GM21447 (cell line): ENCODE measurements around the gene PCAT6.
A peak's percentile ranks its signal among the peaks of the same experiment; 100 is the strongest.
"Not testable (repeated sequence)": the region's sequence is repeated elsewhere in the genome, so short reads cannot be mapped to it uniquely, and the experiment has no call there.

Experiments
- ATAC-seq: cut with Tn5 transposase; IDR thresholded peaks from one replicate; pipeline ENCODE4 v1.9.1; 2021; ENCODE audit not compliant: unreplicated experiment

PCAT6 gene

DNA sequence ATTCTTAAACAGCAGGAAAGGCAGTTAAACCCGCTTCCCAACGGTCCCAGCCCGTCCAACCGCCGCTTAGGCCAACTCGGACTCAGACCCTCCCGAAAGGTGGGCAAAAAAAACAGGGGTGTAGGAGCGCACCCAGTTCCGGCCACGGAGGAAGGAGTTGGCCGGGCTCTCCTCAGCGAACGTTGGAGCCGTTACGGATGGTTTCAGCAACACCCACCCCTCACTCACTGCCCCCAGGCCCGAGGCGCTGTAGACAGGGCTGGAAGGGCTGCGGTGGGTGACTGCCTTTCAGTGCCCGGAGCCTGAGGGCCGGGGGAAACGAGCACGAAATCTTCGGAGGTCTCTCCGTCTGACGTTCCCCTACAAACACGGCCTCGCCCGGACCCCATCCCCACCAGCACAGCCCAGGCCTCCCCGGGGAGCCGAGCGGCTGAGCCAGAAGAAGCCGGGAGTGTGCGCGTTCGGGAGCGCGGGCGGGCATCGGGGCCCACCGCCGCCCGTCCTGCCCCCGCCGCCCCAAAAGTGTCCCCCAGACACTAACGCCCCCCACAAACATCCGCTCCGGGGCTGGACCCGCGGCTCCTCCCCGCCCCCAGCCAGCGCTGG lies 3.8 kb upstream of the PCAT6 start:
- no peak for ATAC-seq

DNA sequence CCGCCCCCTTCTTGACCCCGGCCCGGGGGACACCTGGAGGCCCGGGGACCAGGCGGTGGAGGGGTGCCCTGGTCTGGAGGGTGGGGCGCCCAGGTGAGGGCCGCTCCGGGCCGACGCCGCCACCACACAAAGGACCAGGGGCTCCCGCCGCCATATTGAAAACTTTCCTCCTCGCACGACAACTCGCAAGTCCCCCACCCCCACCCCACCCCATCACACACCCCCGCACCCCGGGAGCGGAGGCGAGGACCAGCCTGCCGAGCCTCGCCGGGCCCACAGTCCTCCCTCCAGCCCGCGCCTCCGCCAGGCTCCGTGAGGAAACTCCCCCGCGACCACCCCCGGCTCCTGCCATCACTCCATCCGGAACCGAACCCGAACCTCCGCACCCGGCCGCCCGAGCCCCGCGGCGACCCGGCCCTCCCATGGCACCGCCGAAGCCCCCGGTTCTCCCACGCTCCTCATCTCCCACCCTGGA lies 3.3 kb upstream of the PCAT6 start:
- ATAC-seq: no peak

DNA sequence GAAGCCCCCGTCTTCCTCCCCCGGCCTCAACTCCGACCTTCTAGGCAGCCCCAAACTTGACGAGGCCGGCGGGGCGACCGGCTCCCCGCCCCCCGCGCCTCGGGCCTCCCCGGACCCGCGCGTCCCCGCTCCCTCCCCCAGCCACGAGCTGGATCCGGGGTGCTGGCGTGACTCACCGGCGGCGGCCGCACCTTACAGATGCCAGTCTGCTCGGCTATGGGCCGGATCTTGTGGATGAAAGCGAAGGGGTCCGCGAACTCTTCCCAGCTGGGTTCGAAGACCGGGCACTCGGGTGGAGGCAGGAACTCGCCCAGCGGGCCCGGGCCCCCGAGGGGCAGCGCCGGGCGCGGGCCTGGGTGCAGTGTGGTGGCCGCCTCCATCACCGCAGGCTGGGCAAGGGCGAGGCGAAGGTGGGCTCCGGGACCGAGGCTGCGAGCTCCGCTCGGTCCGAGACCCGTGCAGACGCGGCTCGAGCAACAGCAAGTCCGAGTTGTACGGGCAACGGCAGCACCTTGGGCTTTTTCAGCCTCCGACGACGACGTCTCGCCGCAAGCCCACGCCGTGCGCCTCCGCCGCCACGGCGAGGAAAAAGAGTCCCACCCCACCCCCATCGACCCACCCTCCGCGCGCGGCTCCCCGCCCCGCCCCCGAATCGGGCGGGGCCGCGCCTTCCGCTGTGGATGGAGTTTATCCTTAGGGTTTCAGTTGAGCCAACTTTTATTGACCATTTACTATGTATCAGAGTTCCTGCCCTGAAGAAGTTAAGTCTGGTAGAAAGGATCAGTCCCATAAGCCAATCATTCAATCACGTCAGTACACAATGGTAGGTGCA lies 2.6 kb upstream of the PCAT6 start, which contains the start of gene KDM5B:
Gene KDM5B, minus strand, starts transcription at position 496 of the 832 bp plus-strand sequence. Its CDS starts 116 bp downstream, at position 380.
- no peak for ATAC-seq

DNA sequence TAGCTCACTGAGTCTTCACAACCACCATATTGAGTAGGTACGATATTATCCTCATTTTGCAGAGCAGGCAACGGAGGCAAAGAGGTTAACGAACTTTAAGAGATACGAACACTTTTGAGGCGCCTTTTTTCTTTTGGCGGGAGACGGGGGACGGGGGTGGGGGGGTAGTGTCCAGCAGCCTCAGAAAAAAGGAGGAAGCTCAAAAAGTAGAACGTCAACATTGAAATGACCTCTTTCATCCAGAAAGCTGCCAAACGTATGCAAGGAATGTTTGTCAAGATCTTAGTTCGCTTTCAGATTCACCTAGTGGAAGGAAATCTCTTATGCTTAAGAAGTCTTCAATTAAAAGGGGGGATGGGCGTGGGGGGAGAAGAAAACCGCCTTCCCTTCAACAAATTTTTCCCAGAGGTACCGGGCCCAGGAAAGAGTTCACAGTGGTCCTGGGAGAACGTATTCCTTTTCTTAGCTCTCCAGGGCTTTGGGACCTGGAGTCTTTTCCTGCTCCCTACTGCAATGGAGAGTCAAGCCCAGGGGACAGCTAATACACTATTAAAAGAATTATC lies 1.1 kb upstream of the PCAT6 start:
- no peak for ATAC-seq

DNA sequence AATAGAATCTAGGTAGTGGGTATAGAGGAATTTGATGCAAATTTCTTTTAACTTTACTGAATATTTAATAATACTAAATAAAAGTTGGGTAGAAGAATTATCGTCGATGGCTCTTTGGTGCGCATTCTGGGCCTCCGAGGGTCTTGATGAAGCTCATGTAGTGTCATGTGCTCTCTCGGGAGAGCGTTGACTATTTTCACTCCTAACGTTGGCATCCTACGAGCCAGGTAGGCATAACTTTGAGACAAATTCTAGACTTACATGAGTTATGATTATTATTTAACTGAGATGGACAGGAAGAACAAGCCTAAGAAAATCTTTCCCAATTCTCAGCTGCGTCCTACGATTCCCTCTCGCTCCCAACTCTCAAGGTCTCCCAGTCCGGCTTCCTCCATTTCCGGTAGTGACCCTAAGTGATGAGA lies 550 bp upstream of the PCAT6 start:
- ATAC-seq: no peak

DNA sequence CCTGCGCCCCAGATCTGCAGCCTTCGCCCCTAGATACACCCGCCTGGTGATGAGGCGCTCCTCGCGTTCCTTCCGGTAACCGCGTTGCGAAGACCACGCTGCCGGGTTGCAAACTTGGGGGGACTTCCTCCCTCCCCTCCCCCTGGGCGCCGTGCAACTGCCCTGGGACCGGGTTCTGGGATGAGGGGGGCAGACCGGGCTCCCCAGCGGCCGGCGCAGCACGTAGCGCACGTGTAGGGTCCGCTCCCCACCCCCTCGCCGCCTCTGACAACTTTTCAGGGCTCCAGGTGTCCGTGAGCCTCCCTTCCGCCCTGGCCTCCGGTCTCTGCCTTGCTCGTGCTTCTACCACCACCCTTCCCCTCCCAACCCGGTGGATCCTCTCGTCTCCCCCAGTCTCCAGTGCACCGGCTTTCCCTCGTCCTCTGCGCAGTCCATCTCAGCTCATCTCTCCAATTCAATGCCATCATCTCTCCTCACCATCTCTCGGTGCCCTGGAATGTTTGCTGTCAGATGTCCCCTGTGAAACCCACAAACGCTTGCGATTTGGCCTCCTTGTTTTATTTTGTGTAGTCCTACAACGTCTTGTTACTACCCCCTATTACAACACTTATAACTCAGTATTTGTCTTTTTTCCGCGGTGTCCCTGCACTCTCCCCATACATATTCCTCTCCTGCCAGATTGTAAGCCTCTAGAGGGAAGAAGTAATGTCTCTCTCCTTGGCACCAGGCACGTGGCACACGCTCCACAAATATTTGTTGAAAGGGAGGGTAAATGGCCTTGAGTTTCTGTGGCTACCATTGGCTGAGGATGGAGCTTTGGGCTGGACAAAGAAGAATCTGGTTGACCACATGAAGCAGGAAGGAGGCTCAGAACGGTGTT lies 782 bp downstream of the PCAT6 start:
- ATAC-seq: peak; percentile 28

DNA sequence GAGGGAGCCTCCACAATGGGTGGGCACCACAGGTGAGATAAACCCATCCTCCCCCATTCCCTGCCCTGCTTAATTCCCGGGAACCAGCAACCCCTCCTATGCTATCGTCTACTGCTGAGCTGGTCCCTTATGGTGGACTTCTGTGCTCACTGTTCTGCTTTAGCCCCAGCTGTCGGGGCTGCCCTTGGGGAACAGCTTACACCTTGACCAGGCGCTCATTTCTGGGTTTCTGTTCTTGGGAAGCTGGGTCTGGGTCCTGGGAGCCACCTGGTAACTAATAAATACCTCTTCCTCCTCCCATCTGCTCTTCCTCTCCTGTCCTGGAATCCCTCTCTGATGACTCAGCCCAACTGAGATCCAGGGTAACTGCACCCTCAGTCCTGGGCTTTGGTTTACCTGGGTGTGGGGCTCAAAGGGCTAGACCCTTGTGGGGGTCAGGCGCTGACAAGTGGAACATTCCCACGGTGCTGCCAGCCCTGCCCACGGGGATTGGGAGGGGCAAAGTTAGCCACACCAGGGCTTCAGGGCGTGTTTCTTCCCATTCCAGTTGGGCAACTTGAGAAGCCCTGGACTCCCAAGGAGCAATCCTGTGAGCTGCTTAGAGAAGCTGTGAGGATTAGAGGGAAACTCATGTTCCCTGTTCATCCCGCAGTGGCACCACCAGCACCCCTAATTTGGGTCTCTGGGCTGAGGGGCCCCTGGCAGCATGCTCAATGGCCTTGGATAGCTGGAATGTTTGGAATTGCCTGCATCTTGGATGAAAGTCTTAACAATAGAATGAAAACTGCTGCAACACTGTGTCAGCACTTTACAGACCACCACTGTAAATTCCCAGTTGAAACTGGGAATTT lies 1.6 kb downstream of the PCAT6 start:
- no peak for ATAC-seq

DNA sequence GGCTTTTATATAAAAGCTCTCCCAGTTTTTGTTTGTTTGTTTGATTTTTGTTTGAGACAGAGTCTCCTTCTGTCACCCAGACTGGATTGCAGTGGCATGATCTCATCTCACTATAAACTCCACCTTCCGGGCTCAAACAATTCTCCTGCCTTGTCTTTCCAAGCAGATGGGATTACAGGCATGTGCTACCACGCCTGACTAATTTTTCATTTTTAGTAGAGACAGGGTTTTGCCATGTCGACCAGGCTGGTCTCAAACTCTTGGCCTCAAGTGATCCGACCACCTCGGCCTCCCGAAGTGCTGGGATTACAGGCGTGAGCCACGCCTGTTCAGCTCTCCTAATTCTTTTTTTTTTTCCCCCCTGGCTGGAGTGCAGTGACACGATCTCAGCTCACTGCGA lies 4.4 kb downstream of the PCAT6 start:
- ATAC-seq: no peak

DNA sequence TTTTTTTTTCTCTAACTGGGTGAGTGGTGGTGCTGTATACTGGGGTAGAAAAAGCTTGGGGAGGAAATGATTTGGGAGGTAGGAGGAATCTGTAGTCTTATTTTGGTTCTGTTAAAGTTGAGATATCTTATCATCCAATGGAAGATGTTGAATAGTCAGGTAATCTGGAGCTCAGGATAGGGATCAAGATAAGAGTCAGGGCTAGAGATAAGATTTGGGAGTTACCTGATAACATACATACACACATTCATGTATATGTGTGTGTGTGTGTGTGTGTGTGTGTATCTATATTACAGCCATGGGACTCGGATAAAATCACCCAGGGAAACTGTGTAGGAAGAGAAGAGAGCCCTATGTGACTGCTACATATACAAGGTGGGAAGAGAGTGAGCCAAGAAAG lies 8.1 kb downstream of the PCAT6 start:
- ATAC-seq: no peak

DNA sequence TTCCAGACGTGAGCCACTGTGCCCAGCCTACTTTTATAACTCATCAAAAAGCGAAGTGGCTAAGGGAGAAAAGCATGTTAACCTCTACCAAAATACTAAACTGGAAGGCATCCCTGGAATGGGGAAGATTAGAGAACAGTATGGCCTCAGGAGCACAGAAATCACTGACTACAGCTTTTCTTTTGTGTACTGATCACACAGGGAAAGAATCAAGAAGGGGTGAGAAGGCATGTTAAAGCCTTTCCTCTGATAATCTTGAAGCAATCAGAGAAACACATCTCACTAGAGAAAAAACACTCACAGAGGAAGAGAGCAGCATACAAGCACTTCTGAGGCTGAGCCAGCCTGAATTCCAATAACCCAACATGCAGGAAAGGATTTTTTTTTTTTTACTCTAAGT lies 10.7 kb downstream of the PCAT6 start:
- ATAC-seq: no peak

DNA sequence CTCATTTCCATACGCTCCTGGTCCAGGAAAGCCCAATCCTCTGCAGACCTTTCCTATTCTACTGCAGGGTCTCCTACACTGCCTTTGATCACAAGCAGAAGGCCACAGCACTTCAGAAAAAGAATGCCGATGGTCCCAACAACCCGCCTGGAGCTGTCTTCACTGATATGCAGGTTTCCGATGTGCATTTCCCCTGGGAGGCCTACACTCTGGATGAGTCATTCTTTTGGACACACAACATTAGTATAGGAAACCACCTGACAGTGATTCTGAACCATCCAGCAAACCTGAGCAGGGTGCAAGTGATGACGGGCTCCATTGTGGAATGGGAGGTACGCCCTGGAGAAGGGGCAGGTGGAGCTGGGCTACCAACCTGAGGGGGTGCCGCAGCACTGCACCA lies 15.0 kb downstream of the PCAT6 start:
- no peak for ATAC-seq

DNA sequence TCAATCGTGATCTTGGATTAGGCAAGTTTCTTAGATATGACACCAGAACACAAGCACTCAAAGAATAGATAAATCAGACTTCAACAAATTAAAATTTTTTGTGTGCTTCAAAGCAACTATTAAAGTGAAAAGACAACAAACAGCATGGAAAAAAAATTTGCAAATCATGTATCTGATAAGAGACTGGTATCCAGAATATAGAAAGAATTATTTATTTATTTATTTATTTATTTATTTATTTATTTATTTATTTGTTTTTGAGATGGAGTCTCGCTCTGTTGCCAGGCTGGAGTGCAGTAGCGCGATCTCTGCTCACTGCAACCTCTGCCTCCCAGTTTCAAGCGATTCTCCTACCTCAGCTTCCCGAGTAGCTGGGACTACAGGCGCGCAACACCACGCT lies 18.5 kb downstream of the PCAT6 start:
- ATAC-seq: not testable (repeated sequence)

DNA sequence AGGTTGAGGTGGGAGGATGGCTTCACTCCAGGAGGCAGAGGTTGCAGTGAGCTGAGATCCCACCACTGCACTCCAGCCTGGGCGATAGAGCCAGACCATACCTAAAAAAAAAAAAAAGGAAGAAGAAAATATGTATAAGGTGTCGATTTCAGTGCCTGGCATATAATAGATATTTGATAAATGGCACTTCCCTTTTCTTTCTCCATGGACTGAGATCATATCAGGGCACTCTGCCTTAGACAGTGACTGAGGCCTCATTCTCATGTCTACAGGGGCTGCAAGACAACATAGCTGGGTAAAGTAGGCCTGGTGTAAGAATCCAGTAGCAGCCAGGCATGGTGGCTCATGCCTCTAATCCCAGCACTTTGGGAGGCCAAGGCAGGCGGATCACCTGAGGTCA lies 21.2 kb downstream of the PCAT6 start:
- ATAC-seq: no peak

DNA sequence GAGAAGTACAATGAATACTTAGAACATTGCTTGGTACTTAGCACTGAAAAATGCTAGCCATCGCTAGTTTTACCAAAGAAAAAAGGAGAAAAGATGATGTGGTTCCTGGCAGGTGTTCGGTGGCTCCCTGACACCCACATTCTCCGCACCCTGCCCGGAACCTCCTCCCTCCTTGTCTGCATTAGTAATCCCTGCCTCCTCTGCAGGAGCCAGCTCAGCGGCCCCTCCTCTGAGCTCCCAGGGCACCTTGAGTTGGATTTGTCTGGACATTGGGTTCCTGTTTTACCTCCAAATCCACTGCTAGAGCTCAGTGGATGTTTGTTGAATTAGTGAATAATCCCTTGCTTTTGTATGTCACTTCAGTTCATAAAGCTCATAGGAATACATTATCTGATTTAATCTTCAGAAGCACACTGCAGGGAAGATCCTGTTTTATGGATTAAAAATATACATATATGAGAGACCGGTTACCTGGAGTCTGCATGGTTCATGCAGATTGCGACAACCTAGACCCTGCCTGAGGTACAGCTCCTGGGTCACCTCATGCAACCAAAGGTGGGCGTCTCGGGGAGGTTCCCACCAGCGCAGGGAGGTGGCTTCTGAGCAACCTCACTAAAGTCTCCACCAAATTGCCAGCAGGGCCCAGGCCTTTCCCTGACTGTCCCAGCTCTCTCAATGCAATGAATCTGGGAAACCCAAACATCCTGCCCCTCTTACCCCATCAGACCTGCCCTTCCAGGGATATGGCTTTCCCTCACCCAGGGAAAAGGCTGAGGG lies 24.2 kb downstream of the PCAT6 start:
- ATAC-seq: no peak

DNA sequence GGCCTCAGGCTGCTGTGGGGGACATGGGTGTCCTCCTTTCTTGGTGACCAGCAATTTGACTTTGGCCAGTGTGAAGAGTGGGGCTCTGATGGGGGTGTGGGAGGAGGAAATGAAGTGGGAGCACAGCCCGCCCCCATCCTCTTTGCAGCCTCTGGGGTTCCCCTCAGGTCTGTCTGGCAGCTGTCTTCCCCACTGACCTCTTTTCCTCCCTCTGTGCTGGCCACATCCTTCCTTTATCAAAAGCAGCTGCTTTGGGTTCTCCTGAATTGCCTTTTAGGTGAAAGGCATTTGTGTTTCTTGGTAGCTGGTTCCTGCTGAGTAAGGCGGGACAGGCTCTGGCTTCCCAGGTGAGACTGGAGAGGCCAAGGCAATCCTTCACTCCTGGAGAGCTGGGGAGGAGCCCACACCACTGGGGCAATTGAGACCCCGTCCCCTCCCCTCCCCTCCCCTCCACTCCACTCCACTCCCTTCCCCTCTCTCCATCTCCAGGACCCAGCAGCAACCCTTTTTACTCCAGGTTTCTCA lies 24.9 kb downstream of the PCAT6 start:
- ATAC-seq: no peak

DNA sequence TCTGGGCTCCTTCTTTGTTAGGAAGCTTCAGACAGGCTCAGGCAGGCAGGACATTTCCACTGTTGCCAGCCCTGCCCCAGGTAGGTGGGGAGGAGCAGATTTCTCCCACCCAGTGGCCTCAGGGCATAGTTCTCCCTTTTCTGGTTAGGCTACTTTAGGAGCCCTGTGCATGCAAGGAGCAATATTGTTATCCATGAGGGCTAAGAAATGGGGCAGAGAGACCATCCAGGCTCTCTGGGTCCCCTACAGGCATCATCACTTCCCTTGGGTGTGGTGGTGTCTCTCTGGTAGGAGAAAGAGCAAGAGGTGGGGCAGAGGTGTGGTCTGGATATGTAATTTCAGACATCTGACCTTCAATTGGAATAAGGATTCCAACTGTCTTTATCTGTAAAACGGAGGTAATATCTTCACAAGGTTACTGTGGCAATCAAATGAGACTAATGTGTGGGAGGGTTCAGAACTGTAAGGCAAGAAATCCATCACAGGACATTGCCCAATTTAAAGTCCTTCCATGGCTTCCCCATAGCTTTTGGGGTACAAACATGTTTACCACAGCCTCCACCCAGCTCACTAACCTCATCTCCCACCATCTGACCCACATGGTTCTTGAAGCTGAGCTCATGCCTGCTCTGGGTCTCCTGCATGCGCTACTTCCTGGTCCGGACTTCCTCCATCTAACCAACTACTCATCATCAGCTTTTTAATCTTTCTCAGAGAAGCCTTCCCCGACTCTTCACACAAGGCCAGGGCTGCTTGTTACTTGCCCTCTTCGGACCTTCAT lies 26.1 kb downstream of the PCAT6 start:
- no peak for ATAC-seq

DNA sequence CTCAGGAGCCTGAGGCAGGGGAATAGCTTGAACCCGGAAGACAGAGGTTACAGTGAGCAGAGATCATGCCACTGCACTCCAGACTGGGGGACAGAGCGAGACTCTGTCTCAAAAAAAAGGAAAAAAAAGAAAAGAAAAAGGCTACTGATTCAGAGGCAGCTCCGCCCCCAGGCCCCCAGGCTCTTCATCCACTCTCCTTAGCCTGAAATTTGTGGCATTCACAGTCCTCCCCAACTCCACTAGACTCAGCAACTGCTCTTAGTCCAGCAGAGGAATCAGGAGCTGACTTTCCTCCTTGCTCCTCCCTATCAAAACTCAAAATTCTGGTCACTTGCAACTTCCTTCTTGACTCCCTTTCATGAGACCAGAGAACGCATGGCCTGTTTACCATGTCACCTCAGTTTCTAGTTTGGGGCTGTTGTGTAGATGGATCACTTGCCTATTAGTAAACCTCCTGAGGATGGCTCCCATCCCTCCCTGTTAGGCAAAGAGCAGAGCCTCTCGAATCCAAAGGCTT lies 27.1 kb downstream of the PCAT6 start:
- no peak for ATAC-seq

DNA sequence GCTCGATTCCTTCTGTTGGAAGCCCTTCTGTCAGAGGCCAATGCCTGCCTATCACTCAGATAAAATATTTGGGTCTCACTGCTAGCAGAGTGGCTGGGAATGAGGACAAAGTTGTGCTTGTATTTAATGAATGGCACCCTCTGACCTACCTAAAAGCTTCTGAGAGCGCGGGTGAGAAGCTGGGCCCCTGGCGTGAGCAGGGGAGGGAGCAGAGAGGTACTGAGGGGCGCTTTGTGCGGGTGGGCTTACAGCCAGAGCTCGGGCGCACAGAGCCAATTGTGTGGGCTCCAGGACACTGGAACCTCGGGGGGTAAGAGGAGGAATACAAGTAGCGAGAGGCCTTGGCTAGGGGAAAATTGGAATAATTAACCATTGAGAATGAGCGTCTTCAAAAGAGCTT lies 32.3 kb downstream of the PCAT6 start:
- no peak for ATAC-seq
